Jurkat, Clone E6-1 (cell line): Measurements from ENCODE around the gene ATP6V0E2. TPM values are rescaled to one million over a fixed set of nuclear protein-coding genes. Genes with fewer than 3 reads are reported as not detected.
A peak's percentile ranks its signal among the peaks of the same experiment; 100 is the strongest.
"Not testable (repeated sequence)": the region's sequence is repeated elsewhere in the genome, so short reads cannot be mapped to it uniquely, and the experiment has no call there.

Experiments
- DNase-seq: peaks from one replicate; pipeline ENCODE4 v3.0.0-alpha.2; 2011; ENCODE audit warnings: low read depth, low spot score
- H3K4me3 ChIP-seq: 2 replicates; pipeline ENCODE4 v1.5.1; 2011; ENCODE audit warnings: mild to moderate bottlenecking, low read length, control low read depth, moderate library complexity
- polyA plus RNA-seq: library from polyadenylated mRNA; unstranded; fragments of >200 nt; gene quantifications from one replicate; pipeline ENCODE4 v1.2.1, GENCODE V29; 2012; ENCODE audit warnings: missing spikeins; ENCODE audit not compliant: insufficient read length, insufficient read depth

ATP6V0E2 gene
- 70.2 TPM for polyA plus RNA-seq

DNA sequence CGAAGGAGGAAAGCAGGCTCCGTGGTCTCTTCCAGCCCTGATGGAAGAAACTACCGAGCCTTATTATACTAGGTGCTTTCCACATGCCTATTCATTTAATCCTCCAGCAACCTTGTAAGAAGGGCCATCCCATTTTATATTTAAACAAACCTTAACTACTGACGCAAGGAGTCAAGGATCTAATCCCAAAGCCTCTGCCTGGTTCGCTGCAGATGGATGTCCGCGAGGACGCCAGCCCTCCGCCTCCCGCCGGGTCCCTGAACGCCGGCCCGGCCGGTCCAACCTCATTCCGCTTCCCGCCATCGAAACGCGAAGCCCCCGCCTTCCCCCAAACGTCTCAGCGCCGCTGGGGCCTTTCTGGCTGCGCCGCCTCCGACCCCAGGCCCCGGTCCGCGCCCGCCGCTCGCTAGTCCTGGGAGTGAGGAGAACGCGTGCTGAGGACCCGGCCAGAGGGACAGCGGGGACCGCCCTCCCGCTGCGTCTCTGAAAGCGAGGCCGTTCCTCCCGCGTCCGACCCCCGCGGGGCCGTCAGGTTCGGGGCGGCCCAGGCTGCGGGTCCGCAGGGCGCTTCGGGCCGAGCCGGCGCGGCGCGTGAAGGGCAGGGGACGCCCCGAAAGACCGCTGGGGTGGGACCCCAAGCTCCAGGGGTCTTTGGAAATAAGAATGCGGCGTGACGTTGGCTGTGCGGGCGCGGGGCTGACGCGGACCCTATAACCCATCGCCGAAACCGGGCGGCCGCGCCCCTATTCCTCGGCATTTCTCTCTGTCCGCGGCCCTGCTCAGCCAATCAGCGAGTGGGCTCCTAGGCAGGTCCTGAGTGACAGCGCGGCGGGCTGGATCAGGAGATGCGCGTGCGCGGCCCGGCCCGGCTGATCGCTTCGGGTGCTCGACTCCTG lies at the start of gene ATP6V0E2:
ATP6V0E2 (plus strand) TSS at position 896 of the 896 bp plus-strand sequence. CDS start 97 bp downstream, outside the sequence.
- H3K4me3 ChIP-seq, result peak within 1 kb of the TSS; percentile 74
- DNase-seq, result peak; percentile 84

DNA sequence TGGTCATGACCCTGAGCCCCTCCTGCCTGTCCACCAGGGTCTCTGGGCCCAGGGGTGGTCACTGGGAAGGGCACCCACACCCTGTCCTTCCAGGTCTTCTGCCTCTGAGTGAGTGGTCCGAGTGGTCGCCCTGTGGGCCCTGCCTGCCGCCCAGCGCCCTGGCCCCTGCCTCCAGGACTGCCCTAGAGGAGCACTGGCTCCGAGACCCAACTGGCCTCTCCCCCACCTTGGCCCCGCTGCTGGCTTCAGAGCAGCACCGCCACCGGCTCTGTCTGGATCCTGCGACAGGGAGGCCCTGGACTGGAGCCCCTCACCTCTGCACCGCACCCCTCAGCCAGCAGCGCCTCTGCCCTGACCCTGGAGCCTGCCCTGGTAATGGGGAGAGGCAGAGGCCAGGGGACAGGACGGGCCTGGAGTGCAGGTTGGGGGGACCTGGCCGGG lies 49.4 kb upstream of the ATP6V0E2 start:
- H3K4me3 ChIP-seq, result no peak overlapping the region
- no peak for DNase-seq

DNA sequence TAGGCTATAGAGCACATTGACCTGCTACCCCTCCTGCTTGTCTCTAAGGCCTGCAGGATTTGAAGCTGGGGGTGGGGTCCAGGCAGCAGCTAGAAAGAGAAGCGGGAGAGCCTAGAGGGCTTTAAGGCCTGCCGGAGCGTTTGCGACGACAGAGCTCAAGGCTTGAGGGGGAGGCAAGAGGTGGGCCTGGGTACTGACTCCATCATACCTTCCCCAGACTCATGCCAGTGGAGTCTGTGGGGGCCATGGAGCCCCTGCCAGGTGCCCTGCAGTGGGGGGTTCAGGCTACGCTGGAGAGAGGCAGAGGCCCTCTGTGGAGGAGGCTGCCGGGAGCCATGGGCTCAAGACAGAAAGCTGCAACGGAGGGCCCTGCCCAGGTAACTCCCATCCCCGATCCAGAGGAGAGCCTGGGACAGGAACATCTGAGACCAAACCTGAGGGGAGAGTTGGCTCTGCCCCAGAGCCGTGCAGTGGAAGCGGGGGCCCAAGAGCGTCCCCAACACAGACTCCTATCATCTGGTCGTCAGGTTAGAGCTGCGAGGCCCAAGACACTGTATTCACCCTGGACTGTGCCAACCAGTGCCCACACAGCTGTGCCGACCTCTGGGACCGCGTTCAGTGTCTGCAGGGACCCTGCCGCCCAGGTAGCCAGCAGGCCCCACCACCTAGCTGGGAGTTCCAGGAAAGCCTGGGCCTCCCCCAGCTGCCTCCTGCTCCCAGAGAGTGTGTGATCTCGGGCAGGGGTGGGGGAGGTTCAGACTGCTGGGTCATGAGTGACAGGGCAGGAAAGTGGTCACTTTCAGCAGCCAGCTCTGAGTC lies 48.8 kb upstream of the ATP6V0E2 start:
- no peak for DNase-seq
- H3K4me3 ChIP-seq, result no peak overlapping the region

DNA sequence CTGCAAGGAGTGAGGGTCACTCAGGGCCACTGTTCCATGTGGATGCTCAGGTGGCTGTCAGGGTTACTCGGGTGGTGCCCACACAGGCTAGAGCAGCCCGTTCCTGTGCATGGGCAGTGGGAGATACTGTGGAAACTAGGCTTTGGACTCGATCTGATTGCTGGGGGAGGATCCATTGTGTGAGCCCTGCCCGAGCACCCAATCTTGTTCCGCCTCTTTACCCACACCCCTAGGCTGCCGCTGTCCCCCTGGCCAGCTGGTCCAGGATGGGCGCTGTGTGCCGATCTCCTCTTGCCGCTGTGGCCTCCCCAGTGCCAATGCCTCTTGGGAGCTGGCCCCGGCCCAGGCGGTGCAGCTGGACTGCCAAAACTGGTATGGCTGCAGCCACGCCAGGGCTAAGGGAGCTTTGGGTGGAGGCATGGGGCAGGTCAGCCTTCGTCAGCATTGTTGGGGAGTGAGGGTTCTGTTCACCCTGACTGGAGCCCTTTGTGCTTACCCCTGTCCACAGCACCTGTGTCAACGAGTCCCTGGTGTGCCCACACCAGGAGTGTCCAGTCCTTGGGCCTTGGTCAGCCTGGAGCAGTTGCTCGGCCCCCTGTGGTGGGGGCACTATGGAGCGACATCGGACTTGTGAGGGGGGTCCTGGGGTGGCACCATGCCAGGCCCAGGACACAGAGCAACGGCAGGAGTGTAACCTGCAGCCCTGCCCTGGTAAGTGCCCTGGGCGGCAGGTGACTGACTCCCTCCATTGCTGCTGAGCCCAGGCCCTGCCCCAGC lies 48.0 kb upstream of the ATP6V0E2 start:
- H3K4me3 ChIP-seq, result no peak overlapping the region
- DNase-seq, result no peak

DNA sequence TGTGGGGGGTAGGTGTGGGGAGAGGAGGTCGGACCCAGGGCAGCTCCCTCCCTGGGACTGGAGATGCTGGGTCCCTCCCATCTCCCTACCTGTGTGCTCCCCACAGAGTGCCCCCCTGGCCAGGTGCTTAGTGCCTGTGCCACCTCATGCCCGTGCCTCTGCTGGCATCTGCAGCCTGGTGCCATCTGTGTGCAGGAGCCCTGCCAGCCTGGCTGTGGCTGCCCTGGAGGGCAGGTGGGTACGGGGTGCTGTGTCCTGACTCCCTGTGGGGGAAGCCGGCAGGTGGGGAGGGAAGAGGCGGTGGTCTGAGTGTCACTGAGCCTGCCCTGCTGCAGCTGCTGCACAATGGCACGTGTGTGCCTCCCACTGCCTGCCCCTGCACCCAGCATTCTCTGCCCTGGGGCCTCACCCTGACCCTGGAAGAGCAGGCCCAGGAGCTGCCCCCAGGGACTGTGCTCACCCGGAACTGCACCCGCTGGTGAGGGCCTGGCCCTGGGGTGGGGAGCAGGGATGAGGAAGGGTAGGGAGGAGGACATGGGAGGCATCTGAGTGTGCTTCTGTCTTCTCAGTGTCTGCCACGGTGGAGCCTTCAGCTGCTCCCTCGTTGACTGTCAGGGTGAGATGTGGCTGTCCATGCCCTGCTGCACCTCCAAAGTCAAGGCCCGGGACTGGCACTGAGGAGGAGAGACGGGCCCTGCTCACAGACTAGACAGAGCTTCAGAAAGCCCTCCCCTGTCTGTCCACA lies 47.3 kb upstream of the ATP6V0E2 start:
- no peak for DNase-seq
- no peak overlapping the region for H3K4me3 ChIP-seq

DNA sequence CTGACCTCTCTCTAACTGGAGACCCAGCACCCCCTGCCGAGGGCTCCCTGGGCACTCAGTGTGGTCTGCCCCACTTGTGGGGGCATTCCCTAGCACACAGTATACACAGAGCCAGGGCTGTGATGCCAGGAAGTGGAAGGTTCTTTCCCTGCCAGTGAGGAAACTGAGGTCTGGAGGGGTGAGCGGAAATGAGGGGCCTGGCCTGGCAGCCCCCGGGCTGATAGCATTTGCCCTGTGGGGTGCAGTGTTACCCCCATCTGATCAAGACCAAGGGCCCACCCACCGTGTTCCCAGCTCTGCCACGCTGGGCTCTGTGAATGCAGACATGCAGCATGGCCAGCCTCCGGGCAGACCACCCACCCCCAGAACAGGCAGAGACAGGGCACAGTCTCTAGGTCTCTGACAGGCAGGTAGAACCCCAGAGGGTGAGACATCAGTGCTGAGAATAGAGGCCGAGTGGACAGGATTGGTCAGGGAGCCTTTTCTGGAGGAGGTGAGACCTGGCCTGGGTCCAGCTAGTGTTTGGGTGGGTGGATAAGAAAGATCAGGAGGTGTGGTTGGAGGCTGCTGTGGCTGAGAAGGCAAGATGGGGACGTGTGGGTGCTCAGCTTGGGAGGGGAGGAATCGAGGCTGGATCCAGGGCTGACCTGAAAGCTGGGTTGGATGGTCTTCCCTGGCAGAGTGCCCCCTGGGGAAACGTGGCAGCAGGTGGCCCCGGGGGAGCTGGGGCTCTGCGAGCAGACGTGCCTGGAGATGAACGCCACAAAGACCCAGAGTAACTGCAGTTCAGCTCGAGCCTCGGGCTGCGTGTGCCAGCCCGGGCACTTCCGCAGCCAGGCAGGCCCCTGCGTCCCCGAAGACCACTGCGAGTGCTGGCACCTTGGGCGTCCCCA lies 46.4 kb upstream of the ATP6V0E2 start:
- H3K4me3 ChIP-seq, result no peak overlapping the region
- DNase-seq, result no peak

DNA sequence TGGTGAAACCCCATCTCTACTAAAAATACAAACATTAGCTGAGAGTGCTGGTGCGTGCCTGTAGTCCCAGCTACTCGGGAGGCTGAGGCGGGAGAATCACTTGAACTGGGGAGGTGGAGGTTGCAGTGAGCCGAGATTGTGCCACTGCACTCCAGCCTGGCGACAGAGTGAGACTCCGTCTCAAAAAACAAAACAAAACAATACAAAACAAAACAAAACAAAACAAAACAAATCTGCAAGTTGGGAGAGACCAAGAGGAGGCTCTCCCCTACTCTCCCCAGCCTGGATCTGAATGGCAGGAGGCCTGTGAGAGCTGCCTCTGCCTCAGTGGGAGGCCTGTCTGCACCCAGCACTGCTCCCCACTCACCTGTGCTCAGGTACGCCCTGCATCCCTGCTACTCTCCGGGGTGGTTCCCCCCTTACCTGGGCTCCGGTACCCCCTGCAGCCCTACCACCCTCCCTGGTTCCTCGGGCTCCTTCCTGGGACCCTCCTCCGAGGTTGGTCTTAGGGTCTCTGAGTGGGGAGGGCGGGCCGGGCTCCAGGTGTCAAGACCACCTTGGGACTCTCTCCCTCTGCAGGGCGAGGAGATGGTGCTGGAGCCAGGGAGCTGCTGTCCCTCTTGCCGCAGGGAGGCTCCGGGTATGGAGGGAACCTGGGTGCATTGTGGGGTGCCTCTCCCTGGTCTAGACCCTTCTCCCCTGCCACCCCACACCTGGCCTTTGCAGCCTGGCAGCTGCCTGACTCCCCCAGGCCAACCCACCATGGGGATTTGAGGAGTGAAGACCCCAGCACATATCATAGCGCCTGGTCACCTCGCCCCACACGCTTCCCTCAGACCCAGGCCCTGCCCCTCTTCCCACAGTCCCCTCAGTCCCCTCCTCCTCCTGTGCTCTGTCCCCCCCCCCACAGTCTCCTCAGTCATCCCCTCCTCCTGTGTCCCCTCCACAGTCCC lies 45.1 kb upstream of the ATP6V0E2 start:
- no peak overlapping the region for H3K4me3 ChIP-seq
- DNase-seq, result no peak

DNA sequence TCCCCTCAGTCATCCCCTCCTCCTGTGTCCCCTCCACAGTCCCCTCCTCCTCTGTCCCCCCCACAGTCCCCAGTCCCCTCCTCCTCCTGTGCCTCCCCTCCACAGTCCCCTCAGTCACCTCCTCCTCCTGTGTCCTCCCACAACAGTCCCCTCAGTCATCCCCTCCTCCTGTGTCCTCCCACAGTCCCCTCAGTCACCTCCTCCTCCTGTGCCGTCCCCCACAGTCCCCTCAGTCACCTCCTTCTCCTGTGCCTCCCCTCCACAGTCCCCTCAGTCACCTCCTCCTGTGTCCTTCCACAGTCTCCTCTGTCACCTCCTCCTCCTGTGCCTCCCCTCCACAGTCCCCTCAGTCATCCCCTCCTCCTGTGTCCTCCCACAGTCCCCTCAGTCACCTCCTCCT lies 43.2 kb upstream of the ATP6V0E2 start:
- not testable (repeated sequence) for DNase-seq, H3K4me3 ChIP-seq

DNA sequence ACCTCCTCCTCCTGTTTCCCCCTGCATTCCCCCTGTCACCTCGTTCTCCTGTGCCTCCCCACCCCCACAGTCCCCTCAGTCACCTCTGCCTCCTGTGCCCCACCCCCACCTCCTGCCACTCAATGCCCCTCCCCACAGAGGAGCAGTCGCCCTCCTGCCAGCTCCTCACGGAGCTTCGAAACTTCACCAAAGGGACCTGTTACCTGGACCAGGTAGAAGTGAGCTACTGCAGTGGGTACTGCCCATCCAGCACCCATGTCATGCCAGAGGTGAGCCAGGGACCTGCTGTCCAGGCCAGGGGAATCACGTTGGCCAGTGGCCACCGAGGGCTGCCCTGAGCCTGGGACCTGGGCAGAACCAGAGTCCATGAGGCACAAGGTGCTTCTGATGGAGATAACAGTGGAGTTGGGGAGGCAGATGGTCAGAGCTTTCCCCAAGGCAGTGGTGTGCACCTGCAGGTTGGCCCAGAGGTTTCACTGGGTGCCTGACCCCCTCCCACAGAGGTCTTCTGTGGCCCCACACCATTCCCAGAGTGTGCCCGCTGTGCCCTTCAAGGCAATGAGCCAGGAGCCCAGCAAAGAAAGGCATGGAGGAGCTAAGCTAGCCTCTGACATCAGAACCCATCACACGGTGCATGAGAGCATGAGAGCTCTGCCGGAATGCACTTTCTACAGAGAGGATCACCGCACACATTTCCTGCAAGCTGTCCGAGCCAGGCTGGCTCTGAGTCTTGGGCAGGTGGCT lies 42.6 kb upstream of the ATP6V0E2 start:
- DNase-seq, result no peak

DNA sequence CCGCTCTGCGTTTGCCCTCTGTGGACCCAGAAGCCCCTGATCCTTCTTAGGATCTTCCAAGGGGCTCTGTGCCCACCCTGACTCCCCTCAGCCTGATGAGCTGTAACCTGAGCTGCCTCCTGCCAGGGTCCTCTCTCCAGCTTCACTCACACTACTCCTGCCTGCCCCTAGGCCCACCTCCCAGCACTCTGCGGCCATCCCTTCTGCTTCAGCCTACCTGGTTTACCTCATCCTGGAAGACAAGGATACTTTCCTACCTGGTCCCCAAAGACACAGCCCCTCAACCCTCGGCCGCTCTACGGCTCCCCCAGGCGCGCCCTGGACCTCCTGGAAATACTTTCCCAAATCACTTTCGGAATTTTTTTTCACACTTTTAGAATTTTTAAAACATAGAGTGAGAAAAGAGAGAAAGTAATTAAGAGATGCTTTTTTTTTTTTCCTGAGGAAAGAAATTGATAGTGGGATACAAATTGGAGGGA lies 42.0 kb upstream of the ATP6V0E2 start:
- no peak for DNase-seq
- no peak overlapping the region for H3K4me3 ChIP-seq

More for the DNA sequence above, 42.6 kb upstream of the ATP6V0E2 start:
- no peak overlapping the region for H3K4me3 ChIP-seq

DNA sequence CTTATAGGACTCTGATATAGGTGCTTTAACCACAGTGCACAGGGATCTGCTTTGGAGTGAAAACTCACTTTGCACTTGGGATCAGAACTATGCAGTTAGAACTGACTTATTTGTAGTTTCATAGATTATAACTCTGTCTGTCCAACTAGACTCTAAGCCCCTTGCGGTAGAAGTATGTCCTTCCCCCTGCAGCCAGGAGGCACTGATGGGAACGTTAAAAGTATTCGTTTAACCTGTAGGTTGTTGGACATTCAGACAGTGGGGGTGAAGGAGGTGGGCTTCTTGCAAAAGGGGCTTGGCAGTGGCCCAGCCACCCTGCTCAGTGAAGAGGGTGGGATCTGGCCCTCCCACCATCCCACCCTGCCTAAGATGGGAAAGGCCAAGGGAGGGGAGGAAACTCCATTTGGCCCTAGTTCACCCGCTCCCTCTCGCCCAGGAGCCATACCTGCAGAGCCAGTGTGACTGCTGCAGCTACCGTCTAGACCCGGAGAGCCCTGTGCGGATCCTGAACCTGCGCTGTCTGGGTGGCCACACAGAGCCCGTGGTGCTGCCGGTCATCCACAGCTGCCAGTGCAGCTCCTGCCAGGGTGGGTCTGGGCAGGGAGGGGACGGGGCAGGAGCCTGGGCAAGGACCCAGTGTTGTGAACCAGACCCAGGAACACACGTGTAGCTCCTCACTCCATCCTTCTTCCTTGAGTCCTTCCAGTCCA lies 41.3 kb upstream of the ATP6V0E2 start:
- H3K4me3 ChIP-seq, result no peak overlapping the region
- no peak for DNase-seq

DNA sequence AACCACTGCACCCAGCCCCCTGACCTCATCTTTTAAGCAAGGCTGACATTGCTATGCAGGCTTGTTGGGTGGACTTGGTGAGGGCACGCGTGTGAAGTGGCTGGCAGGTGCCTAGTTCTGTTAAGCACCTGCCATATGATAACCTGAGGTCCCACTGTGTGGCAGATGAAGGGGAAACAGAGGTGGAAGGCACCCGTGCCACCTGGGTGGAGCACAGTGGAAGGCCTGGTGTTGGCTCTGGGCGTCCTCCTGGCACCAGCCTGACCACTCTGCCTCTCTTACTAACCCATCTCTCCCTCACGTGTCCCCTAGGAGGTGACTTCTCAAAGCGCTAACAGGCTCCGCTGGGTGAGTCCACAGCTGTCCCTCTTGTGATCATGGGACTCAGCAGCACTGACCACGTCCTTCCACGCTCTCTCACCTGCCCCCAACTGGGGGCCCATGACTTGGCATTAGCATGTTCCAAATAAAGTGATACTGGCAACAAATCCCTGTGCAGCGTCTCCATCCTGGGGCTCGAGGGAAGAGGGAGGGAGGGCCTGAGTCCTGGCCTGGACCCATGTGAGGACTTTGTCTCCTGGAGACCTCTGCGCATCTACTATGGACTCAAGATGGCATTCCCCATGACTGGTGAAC lies 40.2 kb upstream of the ATP6V0E2 start:
- no peak for DNase-seq
- no peak overlapping the region for H3K4me3 ChIP-seq

DNA sequence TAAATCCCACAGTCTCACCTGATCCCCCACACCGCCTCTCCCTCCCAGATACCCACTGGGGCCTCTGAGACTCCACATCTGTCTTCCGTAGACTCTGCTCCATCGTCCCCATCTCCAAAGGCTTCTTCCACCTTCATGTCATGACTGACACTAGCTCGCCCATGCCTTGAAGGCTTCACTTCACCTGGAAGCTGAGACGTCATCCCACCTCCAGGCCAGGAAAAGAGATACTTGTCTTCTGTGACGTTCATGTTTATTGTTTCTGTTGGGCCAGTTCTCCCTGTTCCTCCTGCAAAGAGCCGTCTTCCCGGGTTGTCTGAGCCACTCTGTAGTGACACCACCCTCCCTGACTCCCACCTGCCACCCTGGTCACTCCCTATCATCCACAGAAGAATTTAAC lies 39.2 kb upstream of the ATP6V0E2 start:
- H3K4me3 ChIP-seq, result no peak overlapping the region
- DNase-seq, result no peak

DNA sequence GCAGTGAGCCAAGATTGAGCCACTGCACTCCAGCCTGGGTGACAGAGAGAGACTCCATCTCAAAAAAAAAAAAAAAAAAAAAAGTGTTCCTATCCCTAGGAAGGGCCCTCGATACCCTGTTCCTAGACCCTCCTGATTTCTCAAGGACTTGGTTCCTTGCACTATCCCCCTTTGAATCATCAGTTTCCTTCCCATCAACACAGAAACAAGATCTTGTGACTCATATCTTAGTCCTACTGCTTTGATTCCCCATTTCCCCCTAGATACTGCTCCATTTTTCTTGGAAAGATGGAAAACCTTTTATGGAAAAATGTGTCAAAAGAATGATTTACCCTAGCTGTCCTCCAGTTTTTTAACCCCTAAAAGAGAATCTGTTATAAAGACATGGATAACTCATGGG lies 37.3 kb upstream of the ATP6V0E2 start:
- no peak for DNase-seq
- no peak overlapping the region for H3K4me3 ChIP-seq
